HCT116 (cell line): ENCODE measurements around the gene DNMT3L.

Experiments
- EGR1 ChIP-seq: IDR thresholded peaks from 2 replicates; pipeline ENCODE4 v1.6.1; 2012; ENCODE audit warnings: low read depth
- EZH2 ChIP-seq: fragments of 200-600 bp; sonication (generic); IDR thresholded peaks from 2 replicates; pipeline ENCODE4 v1.6.1; 2017; ENCODE audit warnings: antibody characterized with exemption, mixed run types
- EZH2phosphoT487 ChIP-seq: fragments of 200-600 bp; IDR thresholded peaks from 2 replicates; pipeline ENCODE4 v1.6.1; 2018; ENCODE audit warnings: antibody characterized with exemption, borderline replicate concordance
- POLR2A ChIP-seq: IDR thresholded peaks from 2 replicates; pipeline ENCODE4 v1.7.0; 2011; ENCODE audit warnings: borderline replicate concordance; ENCODE audit not compliant: insufficient read depth, insufficient read length; ENCODE audit errors: extremely low read depth
- POLR2AphosphoS5 ChIP-seq: IDR thresholded peaks from 2 replicates; pipeline ENCODE4 v1.6.1; 2011; ENCODE audit warnings: mild to moderate bottlenecking, low read depth, low read length, moderate library complexity
- ZNF274 ChIP-seq: fragments of 200-500 bp; sonication (Bioruptor generic); IDR thresholded peaks from 2 replicates; pipeline ENCODE4 v1.6.1; 2014; ENCODE audit warnings: mild to moderate bottlenecking, low read depth, low read length, inconsistent platforms
- TF ChIP-seq, protein P1 (sequence below), 3 experiments: fragments of 200-600 bp in 1 of 3; sonication (generic) in 1 of 3; IDR thresholded peaks in 2 of 3; conservative IDR thresholded peaks in 1 of 3; 2 replicates each; pipeline ENCODE4 v1.5.1; 2012 to 2017; ENCODE audit warnings: low read depth in 2 of 3, low read length in 2 of 3, antibody characterized with exemption in 1 of 3, borderline replicate concordance in 1 of 3, control low read depth in 1 of 3, mild to moderate bottlenecking in 1 of 3, mixed read lengths in 1 of 3, mixed run types in 1 of 3, moderate library complexity in 1 of 3; ENCODE audit not compliant: insufficient read depth in 1 of 3
- TF ChIP-seq, protein P2 (sequence below): IDR thresholded peaks from 2 replicates; pipeline ENCODE4 v1.6.1; 2012

- TF ChIP-seq POLR2AphosphoS5 (no peak), EZH2phosphoT487 (no peak), POLR2A (no peak), ZNF274 (no peak), EZH2 (no peak), EGR1 (no peak)
- TF ChIP-seq, protein P1, sequence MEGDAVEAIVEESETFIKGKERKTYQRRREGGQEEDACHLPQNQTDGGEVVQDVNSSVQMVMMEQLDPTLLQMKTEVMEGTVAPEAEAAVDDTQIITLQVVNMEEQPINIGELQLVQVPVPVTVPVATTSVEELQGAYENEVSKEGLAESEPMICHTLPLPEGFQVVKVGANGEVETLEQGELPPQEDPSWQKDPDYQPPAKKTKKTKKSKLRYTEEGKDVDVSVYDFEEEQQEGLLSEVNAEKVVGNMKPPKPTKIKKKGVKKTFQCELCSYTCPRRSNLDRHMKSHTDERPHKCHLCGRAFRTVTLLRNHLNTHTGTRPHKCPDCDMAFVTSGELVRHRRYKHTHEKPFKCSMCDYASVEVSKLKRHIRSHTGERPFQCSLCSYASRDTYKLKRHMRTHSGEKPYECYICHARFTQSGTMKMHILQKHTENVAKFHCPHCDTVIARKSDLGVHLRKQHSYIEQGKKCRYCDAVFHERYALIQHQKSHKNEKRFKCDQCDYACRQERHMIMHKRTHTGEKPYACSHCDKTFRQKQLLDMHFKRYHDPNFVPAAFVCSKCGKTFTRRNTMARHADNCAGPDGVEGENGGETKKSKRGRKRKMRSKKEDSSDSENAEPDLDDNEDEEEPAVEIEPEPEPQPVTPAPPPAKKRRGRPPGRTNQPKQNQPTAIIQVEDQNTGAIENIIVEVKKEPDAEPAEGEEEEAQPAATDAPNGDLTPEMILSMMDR (IDR thresholded peaks at IDR 0.05 in 2 of 3, conservative IDR thresholded peaks at IDR 0.05 in 1 of 3; ENCODE audit: borderline replicate concordance in 1 of 3, insufficient read depth in 1 of 3, low read depth in 2 of 3, low read length in 2 of 3) = no peak
- TF ChIP-seq, protein P2, sequence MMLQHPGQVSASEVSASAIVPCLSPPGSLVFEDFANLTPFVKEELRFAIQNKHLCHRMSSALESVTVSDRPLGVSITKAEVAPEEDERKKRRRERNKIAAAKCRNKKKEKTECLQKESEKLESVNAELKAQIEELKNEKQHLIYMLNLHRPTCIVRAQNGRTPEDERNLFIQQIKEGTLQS = no peak
These were observed 4.1 kb upstream of the DNMT3L start for GRCh38 chr21:44265734-44266270.
